ENCODE results near the gene CCDC183. TPM values are rescaled to one million over a fixed set of nuclear protein-coding genes. Genes with fewer than 3 reads are reported as not detected.

The CCDC183 gene
- total and polyA plus RNA-seq, 10 of the 15 experiments (the other 5 are each of a cell fraction or from before 2014, with no cell fraction given), result 0.04 to 1.2 (median 0.55) TPM; not detected in 5

DNA sequence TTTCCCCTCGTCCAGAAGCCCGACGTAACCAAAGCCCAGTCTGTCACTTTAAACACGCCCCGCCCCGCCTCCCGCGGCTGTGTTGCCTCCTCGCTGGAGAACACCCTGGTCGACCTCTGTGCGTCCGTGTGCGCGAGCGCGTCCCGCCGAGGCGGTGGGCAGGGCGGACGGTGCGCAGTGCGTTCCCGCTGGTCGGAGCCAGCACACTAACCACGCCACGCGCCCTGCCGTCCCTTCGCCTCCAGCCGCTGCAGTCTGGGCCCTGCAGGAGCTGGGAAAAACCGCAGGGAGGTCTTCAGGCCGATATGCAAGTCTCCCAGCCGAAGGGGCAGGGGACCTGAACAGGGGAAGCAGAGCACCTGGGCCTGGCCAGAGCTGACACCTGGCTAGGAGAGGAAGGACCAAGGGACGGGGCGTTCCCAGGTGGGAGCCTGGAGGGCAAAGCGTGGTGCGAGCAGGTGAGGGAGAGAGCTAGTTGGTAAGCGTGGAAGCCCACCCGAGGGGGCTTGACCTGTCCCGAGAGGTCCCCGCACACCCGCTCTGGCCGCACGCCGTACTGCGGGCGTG lies 51.8 kb downstream of the CCDC183 start (continued):
- TF ChIP-seq, protein P1, sequence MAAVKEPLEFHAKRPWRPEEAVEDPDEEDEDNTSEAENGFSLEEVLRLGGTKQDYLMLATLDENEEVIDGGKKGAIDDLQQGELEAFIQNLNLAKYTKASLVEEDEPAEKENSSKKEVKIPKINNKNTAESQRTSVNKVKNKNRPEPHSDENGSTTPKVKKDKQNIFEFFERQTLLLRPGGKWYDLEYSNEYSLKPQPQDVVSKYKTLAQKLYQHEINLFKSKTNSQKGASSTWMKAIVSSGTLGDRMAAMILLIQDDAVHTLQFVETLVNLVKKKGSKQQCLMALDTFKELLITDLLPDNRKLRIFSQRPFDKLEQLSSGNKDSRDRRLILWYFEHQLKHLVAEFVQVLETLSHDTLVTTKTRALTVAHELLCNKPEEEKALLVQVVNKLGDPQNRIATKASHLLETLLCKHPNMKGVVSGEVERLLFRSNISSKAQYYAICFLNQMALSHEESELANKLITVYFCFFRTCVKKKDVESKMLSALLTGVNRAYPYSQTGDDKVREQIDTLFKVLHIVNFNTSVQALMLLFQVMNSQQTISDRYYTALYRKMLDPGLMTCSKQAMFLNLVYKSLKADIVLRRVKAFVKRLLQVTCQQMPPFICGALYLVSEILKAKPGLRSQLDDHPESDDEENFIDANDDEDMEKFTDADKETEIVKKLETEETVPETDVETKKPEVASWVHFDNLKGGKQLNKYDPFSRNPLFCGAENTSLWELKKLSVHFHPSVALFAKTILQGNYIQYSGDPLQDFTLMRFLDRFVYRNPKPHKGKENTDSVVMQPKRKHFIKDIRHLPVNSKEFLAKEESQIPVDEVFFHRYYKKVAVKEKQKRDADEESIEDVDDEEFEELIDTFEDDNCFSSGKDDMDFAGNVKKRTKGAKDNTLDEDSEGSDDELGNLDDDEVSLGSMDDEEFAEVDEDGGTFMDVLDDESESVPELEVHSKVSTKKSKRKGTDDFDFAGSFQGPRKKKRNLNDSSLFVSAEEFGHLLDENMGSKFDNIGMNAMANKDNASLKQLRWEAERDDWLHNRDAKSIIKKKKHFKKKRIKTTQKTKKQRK (IDR thresholded peaks at IDR 0.05; ENCODE audit: low read depth, low read length), result no peak
- TF ChIP-seq SMAD5 (IDR thresholded peaks at IDR 0.05; ENCODE audit: low read depth) (no peak), NFXL1 (IDR thresholded peaks at IDR 0.05; ENCODE audit: borderline replicate concordance) (0 out of 2 replicates have a peak, but pooled peaks have one; percentile 3), SREBF1 (IDR thresholded peaks at IDR 0.05; ENCODE audit: low read length) (no peak), IKZF2 (IDR thresholded peaks at IDR 0.05) (no peak), ZNF207 (IDR thresholded peaks at IDR 0.05; ENCODE audit: borderline replicate concordance) (no peak), HDAC6 (IDR thresholded peaks at IDR 0.05; ENCODE audit: unreplicated experiment) (no peak), MEF2A (IDR thresholded peaks at IDR 0.05; ENCODE audit: insufficient read depth, low read depth, low read length) (no peak)
- TF ChIP-seq, protein P2, sequence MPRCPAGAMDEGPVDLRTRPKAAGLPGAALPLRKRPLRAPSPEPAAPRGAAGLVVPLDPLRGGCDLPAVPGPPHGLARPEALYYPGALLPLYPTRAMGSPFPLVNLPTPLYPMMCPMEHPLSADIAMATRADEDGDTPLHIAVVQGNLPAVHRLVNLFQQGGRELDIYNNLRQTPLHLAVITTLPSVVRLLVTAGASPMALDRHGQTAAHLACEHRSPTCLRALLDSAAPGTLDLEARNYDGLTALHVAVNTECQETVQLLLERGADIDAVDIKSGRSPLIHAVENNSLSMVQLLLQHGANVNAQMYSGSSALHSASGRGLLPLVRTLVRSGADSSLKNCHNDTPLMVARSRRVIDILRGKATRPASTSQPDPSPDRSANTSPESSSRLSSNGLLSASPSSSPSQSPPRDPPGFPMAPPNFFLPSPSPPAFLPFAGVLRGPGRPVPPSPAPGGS (IDR thresholded peaks at IDR 0.05; ENCODE audit: borderline replicate concordance, insufficient read depth, low read depth, low read length, poor library complexity, severe bottlenecking), result no peak
- TF ChIP-seq, protein P3, sequence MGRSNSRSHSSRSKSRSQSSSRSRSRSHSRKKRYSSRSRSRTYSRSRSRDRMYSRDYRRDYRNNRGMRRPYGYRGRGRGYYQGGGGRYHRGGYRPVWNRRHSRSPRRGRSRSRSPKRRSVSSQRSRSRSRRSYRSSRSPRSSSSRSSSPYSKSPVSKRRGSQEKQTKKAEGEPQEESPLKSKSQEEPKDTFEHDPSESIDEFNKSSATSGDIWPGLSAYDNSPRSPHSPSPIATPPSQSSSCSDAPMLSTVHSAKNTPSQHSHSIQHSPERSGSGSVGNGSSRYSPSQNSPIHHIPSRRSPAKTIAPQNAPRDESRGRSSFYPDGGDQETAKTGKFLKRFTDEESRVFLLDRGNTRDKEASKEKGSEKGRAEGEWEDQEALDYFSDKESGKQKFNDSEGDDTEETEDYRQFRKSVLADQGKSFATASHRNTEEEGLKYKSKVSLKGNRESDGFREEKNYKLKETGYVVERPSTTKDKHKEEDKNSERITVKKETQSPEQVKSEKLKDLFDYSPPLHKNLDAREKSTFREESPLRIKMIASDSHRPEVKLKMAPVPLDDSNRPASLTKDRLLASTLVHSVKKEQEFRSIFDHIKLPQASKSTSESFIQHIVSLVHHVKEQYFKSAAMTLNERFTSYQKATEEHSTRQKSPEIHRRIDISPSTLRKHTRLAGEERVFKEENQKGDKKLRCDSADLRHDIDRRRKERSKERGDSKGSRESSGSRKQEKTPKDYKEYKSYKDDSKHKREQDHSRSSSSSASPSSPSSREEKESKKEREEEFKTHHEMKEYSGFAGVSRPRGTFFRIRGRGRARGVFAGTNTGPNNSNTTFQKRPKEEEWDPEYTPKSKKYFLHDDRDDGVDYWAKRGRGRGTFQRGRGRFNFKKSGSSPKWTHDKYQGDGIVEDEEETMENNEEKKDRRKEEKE (IDR thresholded peaks at IDR 0.05), result no peak
- TF ChIP-seq, protein P4, sequence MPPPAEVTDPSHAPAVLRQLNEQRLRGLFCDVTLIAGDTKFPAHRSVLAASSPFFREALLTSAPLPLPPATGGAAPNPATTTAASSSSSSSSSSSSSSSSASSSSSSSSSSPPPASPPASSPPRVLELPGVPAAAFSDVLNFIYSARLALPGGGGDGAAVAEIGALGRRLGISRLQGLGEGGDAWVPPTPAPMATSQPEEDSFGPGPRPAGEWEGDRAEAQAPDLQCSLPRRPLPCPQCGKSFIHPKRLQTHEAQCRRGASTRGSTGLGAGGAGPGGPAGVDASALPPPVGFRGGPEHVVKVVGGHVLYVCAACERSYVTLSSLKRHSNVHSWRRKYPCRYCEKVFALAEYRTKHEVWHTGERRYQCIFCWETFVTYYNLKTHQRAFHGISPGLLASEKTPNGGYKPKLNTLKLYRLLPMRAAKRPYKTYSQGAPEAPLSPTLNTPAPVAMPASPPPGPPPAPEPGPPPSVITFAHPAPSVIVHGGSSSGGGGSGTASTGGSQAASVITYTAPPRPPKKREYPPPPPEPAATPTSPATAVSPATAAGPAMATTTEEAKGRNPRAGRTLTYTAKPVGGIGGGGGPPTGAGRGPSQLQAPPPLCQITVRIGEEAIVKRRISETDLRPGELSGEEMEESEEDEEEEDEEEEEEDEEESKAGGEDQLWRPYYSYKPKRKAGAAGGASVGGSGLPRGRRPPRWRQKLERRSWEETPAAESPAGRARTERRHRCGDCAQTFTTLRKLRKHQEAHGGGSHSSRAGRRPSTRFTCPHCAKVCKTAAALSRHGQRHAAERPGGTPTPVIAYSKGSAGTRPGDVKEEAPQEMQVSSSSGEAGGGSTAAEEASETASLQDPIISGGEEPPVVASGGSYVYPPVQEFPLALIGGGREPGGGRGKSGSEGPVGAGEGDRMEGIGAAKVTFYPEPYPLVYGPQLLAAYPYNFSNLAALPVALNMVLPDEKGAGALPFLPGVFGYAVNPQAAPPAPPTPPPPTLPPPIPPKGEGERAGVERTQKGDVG (CRISPR knock-in tag; IDR thresholded peaks at IDR 0.05), result no peak
- TF ChIP-seq, protein P5, sequence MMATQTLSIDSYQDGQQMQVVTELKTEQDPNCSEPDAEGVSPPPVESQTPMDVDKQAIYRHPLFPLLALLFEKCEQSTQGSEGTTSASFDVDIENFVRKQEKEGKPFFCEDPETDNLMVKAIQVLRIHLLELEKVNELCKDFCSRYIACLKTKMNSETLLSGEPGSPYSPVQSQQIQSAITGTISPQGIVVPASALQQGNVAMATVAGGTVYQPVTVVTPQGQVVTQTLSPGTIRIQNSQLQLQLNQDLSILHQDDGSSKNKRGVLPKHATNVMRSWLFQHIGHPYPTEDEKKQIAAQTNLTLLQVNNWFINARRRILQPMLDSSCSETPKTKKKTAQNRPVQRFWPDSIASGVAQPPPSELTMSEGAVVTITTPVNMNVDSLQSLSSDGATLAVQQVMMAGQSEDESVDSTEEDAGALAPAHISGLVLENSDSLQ (IDR thresholded peaks at IDR 0.05), result peak; percentile 68
- TF ChIP-seq, protein P6, sequence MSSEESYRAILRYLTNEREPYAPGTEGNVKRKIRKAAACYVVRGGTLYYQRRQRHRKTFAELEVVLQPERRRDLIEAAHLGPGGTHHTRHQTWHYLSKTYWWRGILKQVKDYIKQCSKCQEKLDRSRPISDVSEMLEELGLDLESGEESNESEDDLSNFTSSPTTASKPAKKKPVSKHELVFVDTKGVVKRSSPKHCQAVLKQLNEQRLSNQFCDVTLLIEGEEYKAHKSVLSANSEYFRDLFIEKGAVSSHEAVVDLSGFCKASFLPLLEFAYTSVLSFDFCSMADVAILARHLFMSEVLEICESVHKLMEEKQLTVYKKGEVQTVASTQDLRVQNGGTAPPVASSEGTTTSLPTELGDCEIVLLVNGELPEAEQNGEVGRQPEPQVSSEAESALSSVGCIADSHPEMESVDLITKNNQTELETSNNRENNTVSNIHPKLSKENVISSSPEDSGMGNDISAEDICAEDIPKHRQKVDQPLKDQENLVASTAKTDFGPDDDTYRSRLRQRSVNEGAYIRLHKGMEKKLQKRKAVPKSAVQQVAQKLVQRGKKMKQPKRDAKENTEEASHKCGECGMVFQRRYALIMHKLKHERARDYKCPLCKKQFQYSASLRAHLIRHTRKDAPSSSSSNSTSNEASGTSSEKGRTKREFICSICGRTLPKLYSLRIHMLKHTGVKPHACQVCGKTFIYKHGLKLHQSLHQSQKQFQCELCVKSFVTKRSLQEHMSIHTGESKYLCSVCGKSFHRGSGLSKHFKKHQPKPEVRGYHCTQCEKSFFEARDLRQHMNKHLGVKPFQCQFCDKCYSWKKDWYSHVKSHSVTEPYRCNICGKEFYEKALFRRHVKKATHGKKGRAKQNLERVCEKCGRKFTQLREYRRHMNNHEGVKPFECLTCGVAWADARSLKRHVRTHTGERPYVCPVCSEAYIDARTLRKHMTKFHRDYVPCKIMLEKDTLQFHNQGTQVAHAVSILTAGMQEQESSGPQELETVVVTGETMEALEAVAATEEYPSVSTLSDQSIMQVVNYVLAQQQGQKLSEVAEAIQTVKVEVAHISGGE (CRISPR knock-in tag; IDR thresholded peaks at IDR 0.05), result no peak
